HL-60 (cell line): ENCODE results near the gene RASL10A.

Experiments used
- CTCF ChIP-seq: IDR thresholded peaks from one replicate; pipeline ENCODE4 v1.5.1; 2011; ENCODE audit warnings: low read length, control low read depth, inconsistent platforms; ENCODE audit not compliant: insufficient read depth
- GABPA ChIP-seq: IDR thresholded peaks from 2 replicates; pipeline ENCODE4 v1.6.1; 2012; ENCODE audit warnings: low read depth

GRCh38 chr22:29341849-29342127 is 26.3 kb upstream of the RASL10A start:
- TF ChIP-seq CTCF, result no peak
- no peak for TF ChIP-seq GABPA
